NCI-H146 (cell line): ENCODE data around the gene ZNF69.
"Not testable (repeated sequence)": the region's sequence is repeated elsewhere in the genome, so short reads cannot be mapped to it uniquely, and the experiment has no call there.

ENCODE experiments used
- DNase-seq: peaks from one replicate; lab custom pipeline; 2025; lab: John Stamatoyannopoulos, UW

Gene ZNF69

DNA sequence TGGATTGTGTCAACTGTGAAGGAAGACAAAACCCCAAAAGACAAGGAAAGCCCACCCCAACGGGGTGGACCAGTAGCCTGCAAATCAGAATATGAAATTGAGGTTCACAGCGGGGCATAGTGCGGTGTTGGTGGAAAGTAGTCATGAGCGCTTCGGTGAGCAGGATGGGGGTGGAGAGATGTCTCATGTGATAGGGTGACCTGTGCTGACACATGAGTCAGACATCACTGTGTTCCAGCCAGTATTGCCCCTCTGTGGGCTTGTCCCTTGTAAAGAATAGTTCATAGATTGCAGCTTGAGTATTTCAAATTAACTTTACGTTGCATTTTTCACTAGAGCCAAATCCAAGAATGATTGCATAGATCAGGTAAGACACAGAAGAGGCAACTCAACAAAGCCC is 7.3 kb downstream of the ZNF69 start:
- no peak for DNase-seq

DNA sequence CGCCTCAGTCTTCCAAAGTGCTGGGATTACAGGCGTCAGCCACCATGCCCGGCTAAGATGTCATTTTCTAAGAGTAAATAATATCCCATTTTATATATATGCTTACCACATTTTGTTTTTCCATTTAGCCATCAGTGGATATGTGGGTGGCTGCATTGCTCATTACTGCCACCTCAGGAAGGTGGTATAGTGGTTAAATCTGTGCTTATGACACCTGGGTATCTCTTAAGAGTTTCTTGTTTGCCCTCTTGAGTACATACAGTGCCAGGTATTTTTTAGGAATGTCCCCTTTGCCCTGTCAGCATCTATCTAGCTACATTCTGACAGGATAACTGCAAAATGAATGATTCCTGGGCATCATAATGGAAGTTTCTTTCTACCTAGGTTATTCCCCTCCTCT is 14.6 kb downstream of the ZNF69 start:
- DNase-seq, result no peak

DNA sequence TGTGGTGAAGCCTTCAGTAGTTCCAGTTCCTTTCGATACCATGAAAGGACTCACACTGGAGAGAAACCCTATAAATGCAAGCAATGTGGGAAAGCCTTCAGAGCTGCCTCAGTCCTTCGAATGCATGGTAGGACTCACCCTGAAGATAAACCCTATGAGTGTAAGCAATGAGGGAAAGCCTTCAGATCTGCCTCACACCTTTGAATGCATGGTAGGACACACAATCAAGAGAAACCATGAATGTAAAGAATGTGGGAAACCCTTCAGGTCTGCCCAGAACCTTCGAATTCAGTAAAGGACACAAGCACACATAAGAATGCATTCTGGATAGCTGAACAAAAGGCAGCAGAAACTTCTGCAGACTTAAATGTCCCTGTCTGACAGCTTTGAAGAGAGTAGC is 18.3 kb downstream of the ZNF69 start:
- no peak for DNase-seq

DNA sequence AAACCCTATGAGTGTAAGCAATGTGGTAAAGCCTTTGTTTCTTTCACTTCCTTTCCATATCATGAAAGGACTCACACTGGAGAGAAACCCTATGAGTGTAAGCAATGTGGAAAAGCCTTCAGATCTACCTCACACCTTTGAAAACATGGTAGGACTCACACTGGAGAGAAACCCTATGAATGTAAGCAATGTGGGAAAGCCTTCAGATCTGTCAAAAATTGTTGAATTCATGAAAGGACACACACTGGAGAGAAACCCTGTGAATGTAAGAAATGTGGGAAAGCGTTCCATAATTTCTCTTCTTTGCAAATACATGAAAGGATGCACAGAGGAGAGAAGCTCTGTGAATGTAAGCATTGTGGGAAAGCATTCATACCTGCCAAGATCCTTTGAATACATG is 24.4 kb downstream of the ZNF69 start:
- DNase-seq, result not testable (repeated sequence)

DNA sequence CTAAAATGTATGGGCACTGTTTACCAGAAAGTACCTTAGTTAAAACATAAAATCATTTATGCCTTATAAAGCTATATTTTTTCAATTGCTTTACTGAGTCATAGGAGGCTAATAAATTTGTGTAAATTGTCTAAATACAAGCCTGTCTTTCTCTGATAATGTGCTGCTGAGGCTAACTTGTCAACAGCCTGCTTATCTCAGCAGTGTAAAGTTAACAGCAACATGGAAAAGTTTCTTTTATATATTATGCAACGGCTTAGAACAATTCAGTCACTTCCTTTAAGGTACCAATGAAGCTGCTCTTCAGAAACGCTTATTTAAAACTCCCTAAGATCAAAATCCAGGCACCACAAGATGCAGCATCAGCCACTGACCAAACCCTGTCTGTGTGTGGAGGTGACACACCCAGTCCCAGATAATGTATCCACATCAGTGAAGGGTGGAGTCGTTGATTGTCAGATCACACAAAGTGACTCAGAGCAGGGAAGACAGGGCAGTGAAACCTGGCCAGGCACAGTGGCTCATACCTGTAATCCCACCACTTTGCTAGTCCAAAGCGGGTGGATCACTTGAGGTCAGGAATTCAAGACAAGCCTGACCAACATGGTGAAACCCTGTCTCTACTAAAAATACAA is 27.0 kb downstream of the ZNF69 start:
- not testable (repeated sequence) for DNase-seq

DNA sequence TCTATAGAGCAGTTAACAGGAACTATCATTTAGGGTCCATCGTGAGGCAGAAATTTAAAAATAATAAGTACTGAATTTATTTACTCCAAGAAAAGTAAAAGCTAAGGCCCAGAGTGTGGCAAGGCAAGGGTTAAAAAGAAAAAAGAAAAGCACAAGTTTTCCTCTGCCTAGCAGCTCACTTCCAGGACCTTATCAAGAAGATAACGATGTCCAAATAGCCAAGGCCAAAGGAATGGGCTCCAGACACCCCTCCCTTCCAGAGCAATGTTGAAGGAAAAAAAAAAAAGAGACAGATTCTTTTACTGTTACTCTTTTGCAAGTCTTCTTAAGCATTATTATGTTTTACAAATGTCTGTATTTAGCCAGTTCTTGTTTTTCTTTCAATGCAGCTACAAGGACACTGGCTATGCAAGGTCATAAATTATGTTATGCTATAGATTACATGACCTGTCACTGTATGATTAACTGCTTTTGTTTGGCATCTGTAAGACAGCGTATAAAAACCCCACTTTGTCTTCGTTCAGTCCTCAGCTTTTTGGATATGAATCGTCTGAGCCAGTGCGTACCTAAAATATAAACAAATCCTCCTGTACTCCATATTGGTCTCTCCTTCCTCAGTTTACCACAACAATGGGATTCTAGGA is 34.4 kb downstream of the ZNF69 start:
- no peak for DNase-seq

DNA sequence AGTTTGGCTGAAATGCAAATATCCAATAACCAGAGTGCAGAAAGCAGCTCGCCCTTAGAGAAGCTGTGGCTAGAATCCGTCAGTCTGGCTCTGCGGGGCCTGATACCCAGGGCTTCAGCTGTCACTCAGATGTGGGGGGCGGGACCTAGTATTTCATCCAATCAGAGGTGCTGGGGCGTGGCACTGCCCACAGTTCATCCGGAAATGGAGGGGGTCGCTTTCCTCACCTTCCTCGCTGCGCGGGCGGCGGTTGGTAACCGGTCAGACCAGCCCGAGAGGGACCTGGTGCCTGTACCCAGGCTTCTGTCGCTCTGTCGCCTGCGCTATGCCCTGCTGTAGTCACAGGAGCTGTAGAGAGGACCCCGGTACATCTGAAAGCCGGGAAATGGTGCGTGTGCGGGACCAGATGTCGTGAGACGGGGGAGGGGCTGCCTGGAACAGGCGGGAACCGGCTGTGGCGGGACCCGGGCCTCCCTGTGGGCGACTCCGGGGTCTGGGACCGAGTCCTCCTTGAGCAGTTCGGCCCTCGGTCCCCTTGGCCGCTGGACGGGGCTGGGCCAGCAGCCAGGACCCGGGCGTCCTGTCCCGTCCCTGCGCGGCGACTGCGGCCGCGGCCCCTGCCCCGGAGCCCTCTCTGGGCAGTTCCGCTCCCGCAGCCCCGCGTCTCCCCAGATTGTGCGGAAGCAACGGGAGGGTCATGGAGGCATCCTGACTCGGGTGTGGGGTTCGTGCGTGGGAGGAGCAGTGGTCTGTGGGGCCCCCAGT is 37.5 kb downstream of the ZNF69 start, which contains the start of gene ZNF700:
TSS of gene ZNF700 (plus strand) at position 222 of the 765 bp plus-strand sequence. CDS start at position 326, 104 bp downstream.
- DNase-seq, result peak; percentile 99

DNA sequence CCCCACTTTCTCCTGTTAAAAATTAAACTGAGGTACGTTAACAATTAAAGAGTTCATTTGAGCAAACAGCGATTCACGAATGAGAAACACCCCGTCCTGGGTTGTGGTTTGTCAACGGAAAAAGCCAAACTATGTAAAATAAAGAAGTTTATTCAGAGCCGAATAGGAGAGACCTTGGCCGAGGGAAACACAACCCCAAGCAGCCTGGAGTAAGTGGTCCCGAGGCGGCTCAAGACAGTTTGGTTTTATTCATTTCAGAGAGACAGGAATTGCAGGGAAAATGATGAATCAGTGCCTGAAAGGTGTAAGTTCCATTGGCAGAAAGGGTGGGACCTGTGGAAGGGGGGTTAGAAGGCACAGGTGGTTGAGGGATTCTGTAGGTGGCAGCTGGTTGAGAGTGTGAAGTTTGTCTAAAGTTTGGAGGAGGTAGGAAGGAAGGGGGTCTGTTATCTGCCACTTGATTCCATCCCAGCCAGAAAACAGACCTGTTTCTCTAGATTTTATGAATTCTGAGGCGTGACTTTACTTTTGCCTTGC is 38.1 kb downstream of the ZNF69 start:
- not testable (repeated sequence) for DNase-seq

DNA sequence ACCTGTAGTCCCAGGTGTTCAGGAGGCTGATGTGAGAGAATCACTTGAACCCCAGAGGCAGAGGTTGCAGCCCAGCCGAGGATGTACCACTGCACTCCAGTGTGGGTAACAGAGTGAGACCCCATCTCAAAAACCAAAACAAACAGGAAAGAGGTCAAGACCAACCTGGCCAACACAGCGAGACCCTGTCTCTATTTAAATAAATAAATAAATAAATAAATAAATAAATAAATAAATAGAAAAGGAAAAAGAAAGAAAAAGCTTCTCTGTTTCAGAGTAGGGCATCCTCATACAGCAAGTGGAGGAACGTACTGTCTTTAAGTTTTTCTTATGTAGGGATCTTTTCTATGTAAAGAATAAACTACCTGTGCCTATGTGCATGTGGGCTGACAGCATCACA is 39.6 kb downstream of the ZNF69 start:
- no peak for DNase-seq

DNA sequence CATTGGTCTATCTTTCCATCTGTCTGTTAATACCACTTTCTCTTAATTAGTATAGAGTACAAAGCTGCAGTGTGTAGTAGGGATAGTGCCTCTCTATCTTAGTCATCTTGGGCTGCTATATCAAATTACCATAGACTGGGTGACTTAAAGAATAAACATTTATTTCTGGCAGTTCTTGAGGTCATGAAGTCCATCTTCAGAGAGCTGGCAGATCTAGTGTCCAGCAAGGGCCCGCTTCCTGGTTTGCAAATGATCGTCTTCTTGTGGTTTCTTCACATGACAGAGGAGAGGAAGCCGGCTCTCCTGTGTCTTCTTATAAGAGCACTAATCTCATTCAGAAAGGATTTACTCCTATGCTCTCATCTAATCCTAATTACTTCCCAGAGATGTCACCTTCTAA is 43.5 kb downstream of the ZNF69 start:
- no peak for DNase-seq

DNA sequence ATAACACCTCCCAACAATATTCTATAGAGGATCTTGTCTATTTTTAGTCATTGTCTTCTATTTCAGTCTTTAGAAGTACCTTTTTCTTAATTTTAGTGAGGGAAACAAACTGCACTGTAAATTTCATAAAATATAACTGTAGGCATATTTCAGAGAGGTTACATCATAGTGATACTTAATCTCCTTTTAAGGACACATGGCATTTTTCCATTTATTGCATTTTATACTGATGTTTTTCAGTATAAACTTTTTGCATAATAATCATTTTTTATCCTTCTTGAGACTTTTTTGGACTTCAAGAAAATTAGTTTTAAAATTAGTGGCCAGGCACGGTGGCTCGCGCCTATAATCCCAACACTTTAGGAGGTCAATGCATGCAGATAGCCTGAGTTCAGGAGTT is 43.9 kb downstream of the ZNF69 start:
- DNase-seq, result no peak

DNA sequence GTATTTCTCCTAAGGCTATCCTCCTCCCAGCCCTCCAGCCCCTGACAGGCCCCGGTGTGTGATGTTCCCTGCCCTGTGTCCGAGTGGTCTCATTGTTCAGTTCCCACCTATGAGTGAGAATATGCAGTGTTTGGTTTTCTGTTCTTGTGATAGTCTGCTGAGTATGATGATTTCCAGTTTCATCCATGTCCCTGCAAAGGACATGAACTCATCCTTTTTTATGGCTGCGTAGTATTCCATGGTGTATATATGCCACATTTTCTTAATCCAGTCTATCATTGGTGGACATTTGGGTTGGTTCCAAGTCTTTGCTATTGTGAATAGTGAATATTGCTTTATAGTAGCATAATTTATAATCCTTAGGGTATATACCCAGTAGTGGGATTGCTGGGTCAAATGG is 48.2 kb downstream of the ZNF69 start:
- not testable (repeated sequence) for DNase-seq

DNA sequence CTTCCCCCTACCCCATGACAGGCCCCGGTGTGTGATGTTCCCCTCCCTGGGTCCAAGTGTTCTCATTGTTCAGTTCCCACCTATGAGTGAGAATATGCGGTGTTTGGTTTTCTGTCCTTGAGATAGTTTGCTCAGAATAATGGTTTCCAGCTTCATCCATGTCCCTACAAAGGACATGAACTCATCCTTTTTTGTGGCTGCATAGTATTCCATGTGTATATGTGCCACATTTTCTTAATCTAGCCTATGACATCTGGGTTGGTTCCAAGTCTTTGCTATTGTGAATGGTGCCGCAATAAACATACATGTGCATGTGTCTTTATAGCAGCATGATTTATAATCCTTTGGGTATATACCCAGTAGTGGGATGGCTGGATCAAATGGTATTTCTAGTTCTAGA is 50.8 kb downstream of the ZNF69 start:
- DNase-seq, result not testable (repeated sequence)

DNA sequence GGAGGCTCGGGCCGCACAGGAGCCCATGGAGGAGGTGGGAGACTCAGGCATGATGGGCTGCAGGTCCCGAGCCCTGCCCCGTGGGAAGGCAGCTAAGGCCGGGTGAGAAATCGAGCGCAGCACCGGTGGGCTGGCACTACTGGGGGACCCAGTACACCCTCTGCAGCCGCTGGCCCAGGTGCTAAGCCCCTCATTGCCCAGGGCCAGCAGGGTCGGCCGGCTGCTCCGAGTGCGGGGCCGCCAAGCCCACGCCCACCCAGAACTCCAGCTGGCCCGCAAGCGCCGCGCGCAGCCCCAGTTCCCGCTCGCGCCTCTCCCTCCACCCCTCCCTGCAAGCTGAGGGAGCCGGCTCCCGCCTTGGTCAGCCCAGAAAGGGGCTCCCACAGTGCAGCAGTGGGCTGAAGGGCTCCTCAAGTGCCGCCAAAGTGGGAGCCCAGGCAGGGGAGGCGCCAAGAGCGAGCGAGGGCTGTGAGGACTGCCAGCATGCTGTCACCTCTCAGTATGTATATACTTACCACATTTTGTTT is 53.8 kb downstream of the ZNF69 start:
- not testable (repeated sequence) for DNase-seq

DNA sequence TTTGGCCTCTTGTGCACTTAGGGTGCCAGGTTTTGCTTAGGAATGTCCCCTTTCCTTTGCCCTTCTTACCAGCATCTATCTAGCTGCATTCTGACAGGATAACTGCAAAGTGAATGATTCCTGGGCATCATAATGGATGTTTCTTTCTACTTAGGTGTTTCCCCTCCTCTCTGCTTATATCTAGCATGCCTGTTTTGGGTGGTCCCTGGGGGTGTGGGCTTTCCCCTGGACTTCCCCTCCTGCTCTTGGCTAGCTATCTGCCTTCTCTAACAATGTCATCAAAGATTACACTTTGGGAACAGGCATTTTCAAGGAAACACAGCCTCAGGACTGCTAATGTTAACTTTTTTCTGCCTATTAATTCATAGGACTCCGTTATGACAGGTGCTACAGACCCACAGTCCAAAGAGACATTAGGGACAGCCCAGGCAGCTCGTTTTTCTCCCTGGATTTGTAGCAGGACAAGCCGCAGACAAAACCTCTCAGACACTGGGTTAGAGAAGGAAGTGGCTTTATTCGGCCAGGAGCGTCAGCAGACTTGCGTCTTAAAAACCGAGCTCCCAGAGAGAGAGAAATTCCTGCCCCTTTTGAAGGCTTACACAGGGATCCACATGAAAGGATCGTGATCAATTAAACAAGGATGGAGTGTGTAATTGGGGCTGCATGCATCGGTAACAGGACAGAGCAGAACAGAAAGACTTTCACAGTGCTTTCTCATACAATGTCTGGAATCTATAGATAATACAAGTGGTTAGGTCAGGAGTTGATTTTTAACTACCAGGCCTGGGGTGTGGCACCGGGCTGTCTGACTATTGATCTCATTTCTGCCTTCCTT is 54.6 kb downstream of the ZNF69 start:
- no peak for DNase-seq

DNA sequence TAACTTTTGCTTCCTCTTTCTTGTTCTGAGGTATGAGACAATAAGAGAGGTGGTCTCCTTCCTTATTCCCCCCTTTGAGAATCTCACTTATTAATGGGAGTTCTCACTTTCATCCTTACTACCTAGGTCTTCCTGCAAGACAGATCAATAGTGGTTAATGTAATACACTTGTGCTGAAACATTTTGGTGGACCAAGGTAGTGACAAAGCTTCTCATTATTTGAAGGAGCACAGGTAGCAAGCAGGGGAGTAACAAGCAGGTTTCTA is 55.2 kb downstream of the ZNF69 start:
- no peak for DNase-seq

DNA sequence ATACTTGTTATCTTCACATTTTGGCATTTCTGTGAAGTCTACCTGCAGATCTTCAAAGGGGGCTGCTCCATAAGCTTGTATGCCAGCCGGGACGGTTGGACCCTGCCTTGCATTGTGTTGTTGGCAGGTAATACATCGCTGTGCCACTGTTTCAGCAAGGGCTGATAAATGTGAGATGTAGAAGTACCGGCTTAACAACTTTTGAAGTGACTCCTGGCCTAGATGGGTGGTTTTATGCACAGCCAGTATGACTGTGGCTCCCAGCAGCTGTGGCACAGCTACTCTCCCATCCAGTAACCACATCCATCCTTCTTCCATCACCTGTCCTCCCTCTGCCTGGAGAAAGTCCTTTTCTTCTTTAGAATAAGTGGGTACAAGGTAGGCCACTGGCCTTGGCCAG is 57.1 kb downstream of the ZNF69 start:
- no peak for DNase-seq

DNA sequence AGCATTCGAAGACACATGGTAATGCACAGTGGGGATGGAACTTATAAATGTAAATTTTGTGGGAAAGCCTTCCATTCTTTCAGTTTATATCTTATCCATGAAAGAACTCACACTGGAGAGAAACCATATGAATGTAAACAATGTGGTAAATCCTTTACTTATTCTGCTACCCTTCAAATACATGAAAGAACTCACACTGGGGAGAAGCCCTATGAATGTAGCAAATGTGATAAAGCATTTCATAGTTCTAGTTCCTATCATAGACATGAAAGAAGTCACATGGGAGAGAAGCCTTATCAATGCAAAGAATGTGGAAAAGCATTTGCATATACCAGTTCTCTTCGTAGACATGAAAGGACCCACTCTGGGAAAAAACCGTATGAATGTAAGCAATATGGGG is 61.1 kb downstream of the ZNF69 start:
- no peak for DNase-seq

DNA sequence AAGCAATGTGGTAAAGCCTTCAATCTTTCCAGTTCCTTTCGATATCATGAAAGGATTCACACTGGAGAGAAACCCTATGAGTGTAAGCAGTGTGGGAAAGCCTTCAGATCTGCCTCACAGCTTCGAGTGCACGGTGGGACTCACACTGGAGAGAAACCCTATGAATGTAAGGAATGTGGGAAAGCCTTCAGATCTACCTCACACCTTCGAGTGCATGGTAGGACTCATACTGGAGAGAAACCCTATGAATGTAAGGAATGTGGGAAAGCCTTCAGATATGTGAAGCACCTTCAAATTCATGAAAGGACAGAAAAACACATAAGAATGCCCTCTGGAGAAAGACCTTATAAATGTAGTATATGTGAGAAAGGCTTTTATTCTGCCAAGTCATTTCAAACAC is 61.6 kb downstream of the ZNF69 start:
- no peak for DNase-seq

DNA sequence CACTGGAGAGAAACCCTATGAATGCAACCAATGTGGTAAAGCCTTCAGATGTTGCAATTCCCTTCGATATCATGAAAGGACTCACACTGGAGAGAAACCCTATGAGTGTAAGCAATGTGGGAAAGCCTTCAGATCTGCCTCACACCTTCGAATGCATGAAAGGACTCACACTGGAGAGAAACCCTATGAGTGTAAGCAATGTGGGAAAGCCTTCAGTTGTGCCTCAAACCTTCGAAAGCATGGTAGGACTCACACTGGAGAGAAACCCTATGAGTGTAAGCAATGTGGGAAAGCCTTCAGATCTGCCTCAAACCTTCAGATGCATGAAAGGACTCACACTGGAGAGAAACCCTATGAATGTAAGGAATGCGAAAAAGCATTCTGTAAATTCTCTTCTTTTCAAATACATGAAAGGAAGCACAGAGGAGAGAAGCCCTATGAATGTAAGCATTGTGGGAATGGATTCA is 62.1 kb downstream of the ZNF69 start:
- DNase-seq, result not testable (repeated sequence)

DNA sequence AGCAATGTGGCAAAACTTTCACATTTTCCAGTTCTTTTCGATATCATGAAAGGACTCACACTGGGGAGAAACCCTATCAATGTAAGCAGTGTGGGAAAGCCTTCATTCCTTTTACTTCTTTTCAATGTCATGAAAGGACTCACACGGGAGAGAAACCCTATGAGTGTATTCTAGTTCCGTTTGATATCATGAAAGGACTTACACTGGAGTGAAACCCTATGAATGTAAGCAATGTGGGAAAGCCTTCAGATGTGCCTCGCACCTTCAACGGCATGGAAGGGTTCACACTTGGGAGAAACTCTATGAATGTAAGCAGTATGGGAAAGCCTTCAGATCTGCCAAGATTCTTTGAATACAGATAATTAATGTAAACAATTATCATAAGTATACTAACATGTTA is 62.7 kb downstream of the ZNF69 start:
- DNase-seq, result no peak
